Measurements from ENCODE around the gene TMTC4. TPM values are rescaled to one million over a fixed set of nuclear protein-coding genes. Genes with fewer than 3 reads are reported as not detected.

TMTC4 gene, protein sequence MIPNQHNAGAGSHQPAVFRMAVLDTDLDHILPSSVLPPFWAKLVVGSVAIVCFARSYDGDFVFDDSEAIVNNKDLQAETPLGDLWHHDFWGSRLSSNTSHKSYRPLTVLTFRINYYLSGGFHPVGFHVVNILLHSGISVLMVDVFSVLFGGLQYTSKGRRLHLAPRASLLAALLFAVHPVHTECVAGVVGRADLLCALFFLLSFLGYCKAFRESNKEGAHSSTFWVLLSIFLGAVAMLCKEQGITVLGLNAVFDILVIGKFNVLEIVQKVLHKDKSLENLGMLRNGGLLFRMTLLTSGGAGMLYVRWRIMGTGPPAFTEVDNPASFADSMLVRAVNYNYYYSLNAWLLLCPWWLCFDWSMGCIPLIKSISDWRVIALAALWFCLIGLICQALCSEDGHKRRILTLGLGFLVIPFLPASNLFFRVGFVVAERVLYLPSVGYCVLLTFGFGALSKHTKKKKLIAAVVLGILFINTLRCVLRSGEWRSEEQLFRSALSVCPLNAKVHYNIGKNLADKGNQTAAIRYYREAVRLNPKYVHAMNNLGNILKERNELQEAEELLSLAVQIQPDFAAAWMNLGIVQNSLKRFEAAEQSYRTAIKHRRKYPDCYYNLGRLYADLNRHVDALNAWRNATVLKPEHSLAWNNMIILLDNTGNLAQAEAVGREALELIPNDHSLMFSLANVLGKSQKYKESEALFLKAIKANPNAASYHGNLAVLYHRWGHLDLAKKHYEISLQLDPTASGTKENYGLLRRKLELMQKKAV
- 6.3 and 15.1 TPM in 2 replicates for total RNA-seq (2014; rRNA removed)
- percentile 59 among the genes with signal in this experiment for Bru-seq, nascent RNA
- BruChase-seq, experiment 1, labeled RNA remaining after a 6-hour chase = percentile 48 among the genes with signal in this experiment
- percentile 51 among the genes with signal in this experiment for BruChase-seq, experiment 2, labeled RNA remaining after a 2-hour chase
- long read RNA-seq, transcript TMTC4-202 (19 exons, 3,602 nt) = major isoform, 12 of 35 reads
- long read RNA-seq, partial matches to known transcripts = 6 of 35 reads
- long read RNA-seq, other reads (novel, unspliced or antisense) = 14 of 35 reads

- H3K9me2 ChIP-seq (replicated peaks; ENCODE audit: low read length) = no peaks in the 10 kb centered on the region
- ATAC-seq = peak; percentile 39
- BruUV-seq (replicated peaks) = no TSS peak
- peaks cover 16% of the 10 kb centered on the region; the same call in 1 of the 2 replicates for H3K4me1 ChIP-seq (ENCODE audit: insufficient read depth, low read length)
- TF ChIP-seq EZH2 (IDR thresholded peaks at IDR 0.05; ENCODE audit: low read length, unreplicated experiment) (no peak), CTCF (conservative IDR thresholded peaks at IDR 0.05; ENCODE audit: low read depth, low read length) (no peak)
- no peaks in the 10 kb centered on the region for H4K20me1 ChIP-seq (ENCODE audit: low read length)
- H3K4me2 ChIP-seq (ENCODE audit: low read length) = peak within 1 kb of the TSS; percentile 87
- no peaks in the 10 kb centered on the region for H3K36me3 ChIP-seq (ENCODE audit: low read depth, low read length)
- H3K27me3 ChIP-seq (ENCODE audit: low read length) = no peaks in the 10 kb centered on the region
- DNase-seq = no peak
- H2AFZ ChIP-seq (ENCODE audit: low read length) = peak within 1 kb of the TSS; percentile 82
- peak within 1 kb of the TSS; percentile 66 for H3K9ac ChIP-seq (ENCODE audit: low read length)
- CTCF ChIA-PET = interaction anchor here (0.7 kb wide), 1 partner anchor 17 kb away, joined by 3 read pairs; no protein-coding TSS in a partner anchor
- H3K9me3 ChIP-seq (ENCODE audit: low read length) = no peaks in the 10 kb centered on the region
- intact Hi-C loops (cut with micrococcal nuclease) = no loop called here
- H3K27ac ChIP-seq (ENCODE audit: low read length) = peak within 1 kb of the TSS; percentile 6; the same call in 1 of the 2 replicates
- no peaks in the 10 kb centered on the region for H3F3A ChIP-seq (ENCODE audit: low read length, unreplicated experiment)
- H3K4me3 ChIP-seq (ENCODE audit: low read length) = peak within 1 kb of the TSS; percentile 73
- peaks cover 18% of the 10 kb centered on the region for H3K79me2 ChIP-seq (ENCODE audit: low read length)
- POLR2A ChIA-PET (ENCODE audit: unreplicated experiment) = interaction anchor here (0.6 kb wide), 2 partner anchors 42 to 1337 kb away, joined by 3 to 7 read pairs; no protein-coding TSS in a partner anchor
Observed at GRCh38 chr13:100674572-100674871, at the start of gene TMTC4. Gene TMTC4 (minus strand): TSS chr13:100674795. CDS start chr13:100670362, 4,433 bp downstream.

- H3K4me3 ChIP-seq (ENCODE audit: low read length) = no peak overlapping the region
- H3K9me2 ChIP-seq (replicated peaks; ENCODE audit: low read length) = no peaks in the 10 kb centered on the region
- H3F3A ChIP-seq (ENCODE audit: low read length, unreplicated experiment) = no peaks in the 10 kb centered on the region
- H3K9ac ChIP-seq (ENCODE audit: low read length) = no peak overlapping the region
- no peaks in the 10 kb centered on the region; the same call in 1 of the 2 replicates for H3K4me1 ChIP-seq (ENCODE audit: insufficient read depth, low read length)
- H3K4me2 ChIP-seq (ENCODE audit: low read length) = no peak overlapping the region
- H3K27me3 ChIP-seq (ENCODE audit: low read length) = no peaks in the 10 kb centered on the region
- POLR2A ChIA-PET (ENCODE audit: unreplicated experiment) = no interaction called here
- no peaks in the 10 kb centered on the region for H3K79me2 ChIP-seq (ENCODE audit: low read length)
- BruUV-seq (replicated peaks) = no TSS peak
- no peaks in the 10 kb centered on the region for H4K20me1 ChIP-seq (ENCODE audit: low read length)
- H3K27ac ChIP-seq (ENCODE audit: low read length) = no peak overlapping the region
- ATAC-seq (no peak), DNase-seq (no peak)
- no peaks in the 10 kb centered on the region for H3K9me3 ChIP-seq (ENCODE audit: low read length)
- H2AFZ ChIP-seq (ENCODE audit: low read length) = no peak overlapping the region
- intact Hi-C loops (cut with micrococcal nuclease) = loop anchor here (1.0 to 2.0 kb wide), 2 partner anchors 266 to 405 kb away; no protein-coding TSS in a partner anchor
- TF ChIP-seq EZH2 (IDR thresholded peaks at IDR 0.05; ENCODE audit: low read length, unreplicated experiment) (no peak), EZH2phosphoT487 (IDR thresholded peaks at IDR 0.05; ENCODE audit: borderline replicate concordance, low read length) (no peak), CTCF (conservative IDR thresholded peaks at IDR 0.05; ENCODE audit: low read depth, low read length) (no peak)
- no peaks in the 10 kb centered on the region for H3K36me3 ChIP-seq (ENCODE audit: low read depth, low read length)
- CTCF ChIA-PET = interaction anchor here (0.6 to 1.0 kb wide), 2 partner anchors 366 to 377 kb away, joined by 3 to 5 read pairs; no protein-coding TSS in a partner anchor
Observed at GRCh38 chr13:100722517-100722916, 47.9 kb upstream of the TMTC4 start.

Measured in PC-3 (cell line).